Uterus (tissue), 4 donors: ENCODE measurements around the gene CLTA. TPM values are rescaled to one million over a fixed set of nuclear protein-coding genes. Genes with fewer than 3 reads are reported as not detected.
"Not testable (repeated sequence)": the region's sequence is repeated elsewhere in the genome, so short reads cannot be mapped to it uniquely, and the experiment has no call there.

Source experiments
- DNase-seq, 2 donors: peaks; one replicate each; pipeline ENCODE4 v3.0.0-alpha.2; 2019 to 2020
- H3K27ac ChIP-seq, 2 donors: fragments of 200-600 bp; sonication (generic); 1 replicate in 1 of 2; 2 replicates in 1 of 2; pipeline ENCODE4 v1.5.1; 2016 to 2018
- H3K27me3 ChIP-seq, 2 donors: fragments of 200-600 bp; sonication (generic); one replicate each; pipeline ENCODE4 v1.5.1; 2018 to 2019; ENCODE audit warnings: control low read depth in 1 of 2
- H3K36me3 ChIP-seq, 2 donors: fragments of 200-600 bp; sonication (generic); one replicate each; pipeline ENCODE4 v1.5.1; 2019; ENCODE audit warnings: control low read depth in 1 of 2
- H3K4me1 ChIP-seq, 2 donors: fragments of 200-600 bp; sonication (generic); one replicate each; pipeline ENCODE4 v1.5.1; 2018 to 2019; ENCODE audit warnings: control low read depth in 1 of 2
- H3K4me3 ChIP-seq, 2 donors: fragments of 200-600 bp; sonication (generic); 1 replicate in 1 of 2; 2 replicates in 1 of 2; pipeline ENCODE4 v1.5.1; 2018 to 2019; ENCODE audit warnings: mild to moderate bottlenecking in 1 of 2
- H3K9me3 ChIP-seq, 2 donors: fragments of 200-600 bp; sonication (generic); one replicate each; pipeline ENCODE4 v1.5.1; 2019; ENCODE audit warnings: control low read depth in 1 of 2
- POLR2A ChIP-seq, 2 donors: fragments of 450-650 bp; IDR thresholded peaks; one replicate each; pipeline ENCODE4 v1.6.1; 2016; ENCODE audit warnings: antibody characterized with exemption in 2 of 2, mild to moderate bottlenecking in 1 of 2, moderate library complexity in 1 of 2
- intact Hi-C: fragments of 100-400 bp; cut with DNase I; formaldehyde crosslinking; loops from one replicate; pipeline ENCODE4 v1.15.1; 2023; ENCODE audit warnings: low total_unique reads
- total RNA-seq, 4 donors: library from RNA; depleted of rRNA in 3 of 4; stranded (reverse); fragments of >200 nt in 3 of 4; gene quantifications; one replicate each; pipeline versions ENCODE4 v1.1.0 to v1.2.4, GENCODE V29; 2014 to 2023
- TF ChIP-seq, protein P1 (sequence below), 4 experiments: fragments of 200-600 bp in 2 of 4; fragments of 450-650 bp in 2 of 4; sonication (generic) in 2 of 4; IDR thresholded peaks; one replicate each; pipeline ENCODE4 v1.5.1; 2016 to 2019; ENCODE audit warnings: antibody characterized with exemption in 4 of 4, mild to moderate bottlenecking in 2 of 4, moderate library complexity in 1 of 4
- donor health status: DM: yes; HTN: yes; CAD: no.

The CLTA gene
- total RNA-seq, 4 donors from 2014 or later: 111 to 191 (median 141) TPM

DNA sequence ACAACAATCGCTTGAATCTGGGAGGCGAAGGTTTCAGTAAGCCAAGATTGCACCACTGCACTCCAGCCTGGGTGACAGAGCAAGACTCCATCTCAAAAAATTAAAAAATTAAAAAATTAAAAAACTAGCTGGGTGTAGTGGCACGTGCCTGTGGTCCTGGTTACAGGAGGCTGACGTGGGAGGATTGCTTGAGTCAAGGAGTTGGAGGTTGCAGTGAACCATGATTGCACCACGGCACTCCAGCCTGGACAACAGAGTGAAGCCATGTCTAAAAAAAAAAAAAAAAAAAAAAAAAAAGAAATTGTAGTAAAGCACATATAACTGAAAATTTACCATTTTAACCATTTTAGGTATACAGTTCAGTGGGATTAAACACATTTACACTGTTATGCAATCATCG is 34.6 kb upstream of the CLTA start:
- Histone ChIP-seq H3K4me3 (no peak overlapping the region), H3K27me3 (no peaks in the 10 kb centered on the region), H3K27ac (peak overlapping the region; percentile 86 to 89), H3K4me1 (peaks cover 0 to 18% of the 10 kb centered on the region in 2 donors), H3K9me3 (no peaks in the 10 kb centered on the region), H3K36me3 (no peaks in the 10 kb centered on the region)
- TF ChIP-seq, protein P1, sequence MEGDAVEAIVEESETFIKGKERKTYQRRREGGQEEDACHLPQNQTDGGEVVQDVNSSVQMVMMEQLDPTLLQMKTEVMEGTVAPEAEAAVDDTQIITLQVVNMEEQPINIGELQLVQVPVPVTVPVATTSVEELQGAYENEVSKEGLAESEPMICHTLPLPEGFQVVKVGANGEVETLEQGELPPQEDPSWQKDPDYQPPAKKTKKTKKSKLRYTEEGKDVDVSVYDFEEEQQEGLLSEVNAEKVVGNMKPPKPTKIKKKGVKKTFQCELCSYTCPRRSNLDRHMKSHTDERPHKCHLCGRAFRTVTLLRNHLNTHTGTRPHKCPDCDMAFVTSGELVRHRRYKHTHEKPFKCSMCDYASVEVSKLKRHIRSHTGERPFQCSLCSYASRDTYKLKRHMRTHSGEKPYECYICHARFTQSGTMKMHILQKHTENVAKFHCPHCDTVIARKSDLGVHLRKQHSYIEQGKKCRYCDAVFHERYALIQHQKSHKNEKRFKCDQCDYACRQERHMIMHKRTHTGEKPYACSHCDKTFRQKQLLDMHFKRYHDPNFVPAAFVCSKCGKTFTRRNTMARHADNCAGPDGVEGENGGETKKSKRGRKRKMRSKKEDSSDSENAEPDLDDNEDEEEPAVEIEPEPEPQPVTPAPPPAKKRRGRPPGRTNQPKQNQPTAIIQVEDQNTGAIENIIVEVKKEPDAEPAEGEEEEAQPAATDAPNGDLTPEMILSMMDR (IDR thresholded peaks at IDR 0.05): no peak
- TF ChIP-seq POLR2A (IDR thresholded peaks at IDR 0.05): no peak
- intact Hi-C loops: no loop called here
- DNase-seq: no peak

DNA sequence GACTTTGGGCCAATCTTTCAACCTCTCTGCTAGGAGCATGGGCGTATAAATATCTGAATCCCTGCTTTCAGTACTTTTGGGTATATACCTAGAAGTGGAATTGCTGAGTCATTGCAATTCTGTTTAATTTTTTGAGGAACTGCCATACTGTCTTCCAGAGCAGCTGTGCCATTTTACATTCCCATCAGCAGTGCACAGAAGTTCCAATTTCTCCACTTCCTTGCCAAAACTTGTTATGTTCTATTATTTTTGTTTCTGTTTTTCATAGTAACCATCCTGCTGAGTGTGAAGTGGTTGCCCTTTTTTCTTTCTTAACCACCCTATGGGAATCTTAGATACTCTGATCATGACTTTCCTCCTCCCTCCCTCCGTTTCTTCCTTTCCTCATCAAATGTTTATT is 32.6 kb upstream of the CLTA start:
- intact Hi-C loops: no loop called here
- no peaks in the 10 kb centered on the region for H3K27me3 ChIP-seq
- DNase-seq: no peak
- no peak for TF ChIP-seq POLR2A (IDR thresholded peaks at IDR 0.05)
- TF ChIP-seq, protein P1 (IDR thresholded peaks at IDR 0.05): no peak
- no peak overlapping the region for H3K4me3 ChIP-seq
- no peaks in the 10 kb centered on the region for H3K9me3 ChIP-seq
- H3K27ac ChIP-seq: peak overlapping the region; percentile 86 to 96
- H3K36me3 ChIP-seq: no peaks in the 10 kb centered on the region
- H3K4me1 ChIP-seq: peaks cover 0 to 22% of the 10 kb centered on the region in 2 donors

DNA sequence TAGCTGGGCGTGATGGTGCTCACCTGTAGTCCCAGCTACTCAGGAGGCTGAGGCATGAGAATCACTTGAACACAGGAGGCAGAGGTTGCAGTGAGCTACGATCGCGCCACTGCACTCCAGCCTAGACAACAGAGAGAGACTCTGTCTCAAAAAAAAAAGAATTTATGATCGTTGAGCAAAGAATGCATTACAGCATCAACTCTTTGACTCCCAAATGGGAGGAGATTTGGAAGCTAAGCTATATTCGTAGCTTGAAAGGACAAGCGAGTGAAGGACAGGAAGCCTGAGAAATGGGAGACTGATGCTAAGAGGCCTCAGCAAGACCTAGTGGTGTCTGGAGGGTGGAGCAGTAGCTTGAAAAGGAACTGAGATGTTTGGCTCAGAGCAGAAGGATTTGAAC is 31.8 kb upstream of the CLTA start:
- peak overlapping the region; percentile 86 to 96 for H3K27ac ChIP-seq
- intact Hi-C loops: no loop called here
- no peaks in the 10 kb centered on the region for H3K9me3 ChIP-seq
- no peak for TF ChIP-seq POLR2A (IDR thresholded peaks at IDR 0.05)
- TF ChIP-seq, protein P1 (IDR thresholded peaks at IDR 0.05): no peak
- no peaks in the 10 kb centered on the region for H3K27me3 ChIP-seq
- H3K36me3 ChIP-seq: no peaks in the 10 kb centered on the region
- H3K4me1 ChIP-seq: peaks cover 0 to 27% of the 10 kb centered on the region in 2 donors
- no peak for DNase-seq
- H3K4me3 ChIP-seq: no peak overlapping the region

DNA sequence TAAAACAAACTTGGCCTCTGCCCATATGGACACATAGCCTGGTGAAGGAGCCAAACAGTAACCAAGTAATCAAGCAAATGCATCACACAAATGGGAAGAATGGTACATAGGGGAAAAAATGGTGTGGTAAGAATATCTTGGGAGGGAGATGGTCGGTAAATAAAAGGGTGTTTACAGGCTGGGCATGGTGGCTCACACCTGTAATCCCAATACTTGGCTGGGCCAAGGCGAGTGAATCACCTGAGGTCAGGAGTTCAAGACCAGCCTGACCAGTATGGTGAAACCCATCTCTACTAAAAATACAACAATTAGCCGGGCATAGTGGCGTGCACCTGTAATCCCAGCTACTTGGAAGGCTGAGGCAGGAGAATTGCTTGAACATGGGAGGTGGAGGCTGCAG is 31.2 kb upstream of the CLTA start:
- H3K4me3 ChIP-seq, H3K27me3 ChIP-seq, H3K36me3 ChIP-seq, DNase-seq, intact Hi-C loops, H3K9me3 ChIP-seq: not testable (repeated sequence)
- Histone ChIP-seq H3K27ac (peak overlapping the region; percentile 86 to 96), H3K4me1 (peaks cover 0 to 27% of the 10 kb centered on the region in 2 donors)

DNA sequence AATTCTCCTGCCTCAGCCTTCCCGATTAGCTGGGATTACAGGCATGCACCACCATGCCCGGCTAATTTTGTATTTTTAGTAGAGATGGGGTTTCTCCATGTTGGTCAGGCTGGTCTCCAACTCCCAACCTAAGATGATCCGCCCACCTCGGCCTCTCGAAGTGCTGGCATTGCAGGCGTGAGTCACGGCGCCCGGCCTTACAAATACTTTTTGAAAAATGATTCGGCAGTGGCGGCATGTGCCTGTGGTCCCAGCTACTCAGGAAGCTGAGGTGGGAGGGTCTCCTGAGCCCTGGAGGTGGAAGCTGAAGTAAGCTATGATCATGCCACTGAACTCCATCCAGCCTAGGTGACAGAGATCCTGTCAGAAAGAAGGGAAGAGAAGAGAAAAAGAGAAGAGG is 30.6 kb upstream of the CLTA start:
- H3K27me3 ChIP-seq, H3K36me3 ChIP-seq, H3K9me3 ChIP-seq, H3K4me3 ChIP-seq, DNase-seq: not testable (repeated sequence)
- Histone ChIP-seq H3K27ac (peak overlapping the region; percentile 86 to 96), H3K4me1 (peaks cover 0 to 30% of the 10 kb centered on the region in 2 donors)
- intact Hi-C loops: loop anchor here (10.0 kb wide), 1 partner anchor 55 kb away; no protein-coding TSS in a partner anchor

DNA sequence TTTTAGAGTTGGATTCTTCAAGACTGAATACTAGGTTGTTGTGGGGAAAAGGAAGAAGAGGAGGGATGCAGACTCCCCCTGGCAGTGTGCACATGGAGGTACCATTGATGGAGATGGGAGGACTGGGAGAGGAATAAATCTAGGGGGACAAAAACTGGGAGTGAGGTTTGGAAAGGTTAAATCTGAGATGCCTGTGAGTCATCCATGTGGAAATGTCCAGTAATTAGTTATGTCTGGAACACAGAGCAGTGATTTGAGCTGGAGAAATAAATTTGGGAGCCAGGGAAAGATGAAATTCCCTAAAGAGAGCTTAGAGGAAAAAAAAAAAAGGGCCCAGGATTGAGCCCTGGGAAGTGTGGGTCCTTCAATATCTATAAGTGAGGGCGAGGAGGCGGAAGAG is 29.5 kb upstream of the CLTA start:
- intact Hi-C loops: loop anchor here (10.0 kb wide), 1 partner anchor 56 kb away; no protein-coding TSS in a partner anchor
- no peaks in the 10 kb centered on the region for H3K9me3 ChIP-seq
- no peak overlapping the region for H3K4me3 ChIP-seq
- TF ChIP-seq POLR2A (IDR thresholded peaks at IDR 0.05): no peak
- TF ChIP-seq, protein P1 (IDR thresholded peaks at IDR 0.05): no peak
- no peaks in the 10 kb centered on the region for H3K36me3 ChIP-seq
- peaks cover 0 to 33% of the 10 kb centered on the region in 2 donors for H3K4me1 ChIP-seq
- peak overlapping the region; percentile 86 to 96 for H3K27ac ChIP-seq
- no peak for DNase-seq
- H3K27me3 ChIP-seq: no peaks in the 10 kb centered on the region
